Calu3 (cell line): ENCODE measurements around the gene FBXO4. TPM values are rescaled to one million over a fixed set of nuclear protein-coding genes. Genes with fewer than 3 reads are reported as not detected.

Source experiments
- total RNA-seq: library from RNA; stranded (reverse); gene quantifications from 2 replicates; pipeline ENCODE4 v1.2.3, GENCODE V29; 2022

Gene FBXO4
- total RNA-seq, 1 experiment from 2014 or later, result 8.9 TPM

Other genes starting within 250 kb of the FBXO4 start
- 13.2 and 14.2 TPM in 2 replicates for gene OXCT1, start 54.9 kb upstream of the FBXO4 start, total RNA-seq
- gene RIMOC1, start 20.9 kb upstream of the FBXO4 start, total RNA-seq, result 27.6 and 28.5 TPM in 2 replicates